Measurements from ENCODE around the gene PHF21B.
"Not testable (repeated sequence)": the region's sequence is repeated elsewhere in the genome, so short reads cannot be mapped to it uniquely, and the experiment has no call there.

PHF21B gene

GRCh38 chr22:44914026-44914721 lies 95.6 kb downstream of the PHF21B start:
- no peak for DNase-seq

DNA sequence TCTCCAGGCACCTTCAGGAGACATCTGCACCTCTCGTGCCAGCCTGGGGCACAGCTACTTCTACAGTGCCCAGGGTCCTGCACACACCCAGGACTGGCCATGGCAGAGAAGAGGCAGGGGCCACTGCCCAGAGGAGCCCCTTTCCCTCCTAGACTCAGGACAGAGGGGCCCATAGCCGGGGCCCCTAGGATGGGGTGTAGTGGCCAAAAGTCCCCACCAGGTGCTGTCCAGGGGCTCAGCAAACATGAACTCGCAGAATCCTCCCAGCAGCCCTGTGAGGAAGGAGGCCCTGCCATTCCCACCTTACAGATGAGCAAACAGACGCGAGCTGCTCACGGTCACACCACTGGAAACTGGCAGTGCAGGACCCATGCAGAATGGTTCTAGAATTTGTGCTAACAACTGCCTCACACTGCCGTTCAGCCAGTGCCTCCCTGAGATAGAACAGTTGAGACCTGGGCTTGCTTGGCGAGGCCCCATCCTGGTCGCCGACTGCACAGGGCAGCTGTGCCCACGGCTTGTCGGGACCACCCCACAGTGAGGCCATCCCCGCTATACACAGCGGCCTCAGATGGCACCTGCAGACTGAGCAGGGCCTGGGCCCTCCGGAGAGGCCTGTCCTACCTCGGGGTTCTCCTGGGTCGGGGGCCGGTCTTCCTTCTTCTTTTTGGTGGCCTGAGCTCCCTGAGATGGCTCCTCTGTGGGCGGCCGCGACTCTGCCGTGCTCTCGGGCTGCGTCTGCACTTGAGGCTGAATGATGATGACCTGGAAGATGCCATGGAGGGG lies 96.4 kb downstream of the PHF21B start:
- no peak for DNase-seq

- no peak for DNase-seq
These were observed 100.6 kb downstream of the PHF21B start for GRCh38 chr22:44909241-44909640.

DNA sequence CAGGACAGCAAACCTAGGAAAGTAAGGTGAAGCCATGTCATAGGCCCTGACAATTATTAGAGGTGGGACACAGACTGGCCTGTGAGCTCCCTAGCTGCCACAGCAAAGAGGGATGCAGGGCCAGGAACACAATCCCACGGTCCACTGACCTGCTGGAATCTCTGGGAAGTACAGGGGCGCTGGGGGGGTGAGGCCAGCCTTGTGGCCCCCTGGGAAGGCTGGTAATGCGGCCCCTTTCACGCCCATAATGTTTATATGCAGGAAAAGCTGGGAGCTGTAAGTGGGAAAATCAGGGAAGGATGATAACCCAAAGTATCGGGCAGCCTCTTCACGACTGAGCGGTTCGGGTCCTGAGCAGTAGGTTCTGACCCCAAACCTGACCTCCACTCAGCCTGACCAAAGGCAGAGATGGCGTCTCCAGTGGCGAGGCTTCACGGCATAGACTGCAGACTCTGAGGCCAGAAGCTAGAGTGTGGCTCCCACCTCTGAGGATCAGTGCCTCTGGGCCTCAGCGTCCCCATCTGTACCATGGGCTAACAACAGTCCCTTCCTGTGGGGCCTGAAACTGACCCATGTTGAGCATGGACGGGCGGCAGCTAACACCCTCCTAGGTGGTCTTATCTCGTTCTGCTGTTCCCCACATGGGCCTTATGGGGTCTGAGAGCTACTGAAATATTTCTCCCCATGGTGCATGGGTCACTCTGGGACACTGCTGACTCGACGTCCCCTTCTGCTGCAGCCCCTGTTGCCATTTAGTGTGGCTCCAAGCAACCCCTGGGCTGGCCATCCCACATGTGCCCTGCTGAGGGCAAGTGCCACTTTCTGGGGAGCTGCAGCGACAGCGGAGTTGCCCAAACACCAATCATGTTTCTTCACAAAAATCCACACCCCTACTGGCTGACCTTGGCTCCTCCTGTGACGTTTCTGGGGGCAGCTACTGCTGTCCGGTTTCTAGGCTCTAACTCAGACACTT lies 101.8 kb downstream of the PHF21B start:
- DNase-seq, result no peak

GRCh38 chr22:44906999-44907644 lies 102.7 kb downstream of the PHF21B start:
- DNase-seq, result no peak

DNA sequence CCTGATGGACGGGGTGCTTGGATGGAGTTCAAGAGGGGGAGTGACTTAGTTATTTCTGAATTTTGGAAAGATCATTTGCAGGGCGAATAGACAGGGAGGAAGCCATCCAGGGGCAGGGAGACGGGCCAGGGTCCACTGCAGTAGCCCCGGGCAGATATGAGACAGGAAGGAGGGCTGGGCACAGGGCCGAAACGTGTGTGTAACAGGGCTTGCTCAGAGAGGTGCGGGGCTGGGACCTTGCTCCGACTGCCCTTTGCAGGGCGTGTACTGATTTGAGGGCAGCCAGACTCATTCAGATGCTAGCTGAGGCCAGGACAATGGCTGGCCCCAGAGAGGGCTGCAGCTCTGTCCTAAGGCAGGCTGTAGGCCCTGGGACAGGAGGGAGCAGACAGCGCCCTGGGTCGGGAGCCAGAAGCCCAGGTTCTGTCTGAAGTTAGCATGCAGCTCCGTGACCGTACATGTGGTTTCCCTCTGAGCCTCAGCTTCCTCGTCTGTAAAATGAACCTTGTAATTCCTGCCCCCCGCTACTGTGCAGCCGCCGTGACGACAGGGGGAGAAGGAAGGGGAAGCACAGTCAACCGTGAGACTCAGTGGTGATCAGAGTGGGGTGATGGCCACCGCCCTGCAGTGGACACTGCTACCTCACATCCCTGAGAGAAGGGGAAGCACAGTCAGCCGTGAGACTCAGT lies 103.4 kb downstream of the PHF21B start:
- no peak for DNase-seq

DNA sequence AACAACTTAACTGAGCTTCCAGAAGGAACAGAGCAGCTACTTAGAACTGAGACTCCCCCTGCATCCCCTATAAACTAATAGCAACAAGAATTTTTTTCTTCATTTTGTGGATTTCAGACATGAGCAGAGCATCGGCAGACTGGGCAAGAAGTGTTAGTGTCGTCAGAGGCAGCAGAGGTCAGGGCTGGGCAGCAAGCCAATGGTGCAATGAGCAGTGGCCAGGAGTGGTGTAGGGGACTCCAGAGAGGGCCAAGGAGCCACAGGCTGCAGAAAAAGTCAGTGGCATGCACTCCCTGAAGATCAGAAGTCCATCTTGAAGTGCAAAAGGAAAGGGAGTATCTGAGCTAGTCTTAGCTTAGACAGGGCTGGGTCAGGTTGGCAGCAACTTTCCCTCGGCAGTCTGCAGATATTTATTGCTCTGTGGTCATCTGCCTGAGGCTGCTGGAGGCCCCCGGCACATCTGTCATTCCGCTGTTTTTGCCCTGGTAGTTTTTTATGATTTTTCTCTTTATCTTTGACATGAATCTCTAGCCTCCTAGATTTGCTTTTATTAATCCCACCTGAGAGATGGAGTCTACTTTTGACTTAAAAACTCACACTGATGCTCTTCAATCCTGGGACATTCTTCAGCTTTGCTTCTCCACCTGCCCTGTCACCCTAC lies 105.2 kb downstream of the PHF21B start:
- DNase-seq, result not testable (repeated sequence)

DNA sequence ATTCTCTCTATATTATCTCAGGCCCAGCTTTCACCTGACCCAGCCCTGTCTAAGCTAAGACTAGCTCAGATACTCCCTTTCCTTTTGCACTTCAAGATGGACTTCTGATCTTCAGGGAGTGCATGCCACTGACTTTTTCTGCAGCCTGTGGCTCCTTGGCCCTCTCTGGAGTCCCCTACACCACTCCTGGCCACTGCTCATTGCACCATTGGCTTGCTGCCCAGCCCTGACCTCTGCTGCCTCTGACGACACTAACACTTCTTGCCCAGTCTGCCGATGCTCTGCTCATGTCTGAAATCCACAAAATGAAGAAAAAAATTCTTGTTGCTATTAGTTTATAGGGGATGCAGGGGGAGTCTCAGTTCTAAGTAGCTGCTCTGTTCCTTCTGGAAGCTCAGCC lies 106.6 kb downstream of the PHF21B start:
- not testable (repeated sequence) for DNase-seq

DNA sequence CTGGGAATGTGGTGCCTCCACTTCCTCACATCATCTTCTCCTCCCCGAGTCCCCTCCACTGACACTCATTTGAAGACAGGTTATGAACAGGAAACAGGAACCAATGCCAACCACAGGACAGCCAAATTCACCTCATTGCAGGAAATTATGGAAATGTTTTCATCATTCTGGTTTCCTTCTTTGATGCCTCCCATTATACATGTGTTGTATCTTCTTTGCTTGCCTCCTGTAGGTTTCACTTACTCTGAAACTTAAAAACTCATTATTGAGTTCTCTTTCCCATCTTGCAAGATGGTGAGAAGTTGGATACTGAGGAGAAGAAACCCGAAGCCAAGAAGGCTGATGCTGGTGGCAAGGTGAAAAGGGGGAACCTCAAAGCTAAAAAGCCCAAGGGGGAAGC lies 108.5 kb downstream of the PHF21B start:
- DNase-seq, result no peak

- no peak for DNase-seq
These were observed 111.6 kb downstream of the PHF21B start for GRCh38 chr22:44898236-44898635.

DNA sequence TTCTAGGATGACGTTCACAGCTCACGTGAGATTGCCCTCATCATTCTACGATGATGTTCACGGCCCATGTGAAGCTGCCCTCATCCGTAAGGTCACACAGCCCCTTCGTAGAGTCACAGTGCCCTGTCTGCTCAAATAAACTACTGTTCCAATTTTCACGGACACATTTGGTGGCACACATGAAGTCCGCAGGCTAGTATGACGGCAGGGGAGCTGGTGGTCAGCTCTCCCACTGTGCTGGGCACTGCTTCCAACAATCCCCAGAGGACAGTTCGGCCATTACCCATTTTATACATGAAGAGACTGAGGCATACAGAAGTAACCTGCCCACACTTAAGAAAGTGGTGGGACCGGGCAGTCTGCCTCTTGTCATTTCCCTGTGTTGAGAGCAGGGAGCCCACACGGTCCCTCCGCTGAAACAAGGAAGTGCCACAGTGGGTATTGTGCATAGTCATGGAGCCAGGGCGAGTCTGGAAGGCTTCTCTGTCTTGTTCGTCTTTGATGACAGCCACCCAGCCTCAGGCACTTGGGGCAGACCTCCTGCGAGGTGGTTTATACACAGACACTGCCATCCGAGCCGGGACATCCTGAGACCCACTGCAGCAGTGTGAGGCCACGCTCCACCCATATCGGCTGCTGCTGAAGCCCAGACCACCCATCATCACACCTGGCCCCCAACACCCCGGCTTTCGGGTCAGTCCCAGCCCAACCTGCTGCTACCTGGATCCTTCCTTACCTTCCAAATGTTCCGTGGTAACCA lies 114.3 kb downstream of the PHF21B start:
- no peak for DNase-seq

DNA sequence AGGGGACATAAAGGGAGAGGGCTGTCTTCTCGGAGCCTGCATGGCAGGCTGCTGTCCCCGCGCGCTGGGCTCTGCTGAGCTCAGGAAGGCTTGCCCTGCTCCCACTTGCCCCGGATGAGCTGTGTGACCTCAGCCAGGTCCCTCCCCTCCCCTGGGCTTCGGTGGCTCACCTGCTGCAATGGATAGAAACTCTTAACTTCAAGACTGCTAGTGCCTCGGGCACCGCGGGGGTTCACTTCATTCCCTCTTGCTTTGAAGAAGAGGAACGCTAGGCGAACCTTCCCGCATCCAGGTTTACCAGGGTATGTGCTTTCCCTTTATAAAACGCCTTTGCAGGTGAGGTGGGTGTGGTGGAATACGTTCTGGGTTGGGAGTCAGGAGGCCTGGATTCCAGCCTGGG lies 115.0 kb downstream of the PHF21B start:
- DNase-seq, result no peak

DNA sequence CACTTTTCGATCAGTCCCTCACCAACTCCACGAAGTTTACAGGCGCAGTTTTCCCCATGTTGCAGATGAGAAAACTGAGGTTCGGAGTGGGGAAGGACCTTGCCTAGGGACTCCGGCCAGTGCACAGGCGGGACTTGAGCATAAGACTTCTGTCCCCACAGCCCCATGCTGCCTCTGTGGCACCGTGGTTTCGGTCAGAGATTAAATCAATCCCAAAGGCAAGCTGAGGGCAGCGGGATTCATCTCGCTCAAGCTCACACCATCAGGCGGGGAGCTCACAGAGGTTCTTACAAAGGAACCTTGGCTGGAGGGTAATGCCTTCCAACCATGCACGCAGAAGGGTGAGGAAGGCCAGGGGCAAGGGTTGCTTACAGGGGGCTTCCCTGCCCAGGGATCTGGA lies 115.5 kb downstream of the PHF21B start:
- no peak for DNase-seq

DNA sequence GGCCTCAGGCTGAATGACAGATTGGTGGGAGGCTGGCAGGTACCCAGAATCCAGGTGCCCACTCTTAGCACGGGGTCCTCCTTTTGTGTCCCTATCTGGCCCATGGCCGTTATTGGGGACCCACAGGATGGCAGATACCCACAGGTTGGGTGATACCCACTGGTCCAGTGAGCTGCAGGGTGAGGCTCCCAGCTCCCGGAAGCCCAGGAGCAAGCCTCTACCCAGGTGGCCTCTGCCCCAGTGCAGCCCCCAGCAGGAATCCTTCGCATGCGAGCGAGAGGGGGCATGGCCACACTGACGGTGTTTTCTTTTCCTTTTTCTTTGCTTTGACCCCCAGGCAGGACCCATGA lies 116.1 kb downstream of the PHF21B start:
- DNase-seq, result no peak

- DNase-seq, result no peak
These were observed 116.7 kb downstream of the PHF21B start for GRCh38 chr22:44892803-44893730.

GRCh38 chr22:44892243-44892642 lies 117.6 kb downstream of the PHF21B start:
- no peak for DNase-seq

- no peak for DNase-seq
These were observed 118.0 kb downstream of the PHF21B start for GRCh38 chr22:44891791-44892190.

DNA sequence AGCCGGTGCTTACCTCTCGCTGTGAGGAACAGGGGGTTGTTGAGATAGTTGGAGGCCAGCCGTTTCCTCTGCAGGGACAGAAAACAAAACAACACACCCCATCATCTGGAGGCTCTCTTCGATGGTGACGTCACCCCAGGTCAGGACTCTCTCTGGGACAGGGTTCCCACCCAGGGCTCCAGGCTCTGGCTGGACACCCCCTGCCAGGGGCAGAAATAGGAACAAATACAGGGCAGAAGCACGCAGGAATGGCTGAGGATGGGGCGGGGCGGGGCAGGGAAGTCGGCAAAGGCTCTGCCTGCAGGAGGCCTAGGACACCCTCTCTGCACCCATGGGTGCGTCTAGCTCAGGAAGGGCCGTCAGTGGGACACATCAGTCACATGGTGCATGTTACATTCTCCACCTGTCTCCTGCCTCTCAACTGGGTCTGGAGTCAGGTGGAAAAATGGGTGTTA lies 118.5 kb downstream of the PHF21B start:
- DNase-seq, result no peak

DNA sequence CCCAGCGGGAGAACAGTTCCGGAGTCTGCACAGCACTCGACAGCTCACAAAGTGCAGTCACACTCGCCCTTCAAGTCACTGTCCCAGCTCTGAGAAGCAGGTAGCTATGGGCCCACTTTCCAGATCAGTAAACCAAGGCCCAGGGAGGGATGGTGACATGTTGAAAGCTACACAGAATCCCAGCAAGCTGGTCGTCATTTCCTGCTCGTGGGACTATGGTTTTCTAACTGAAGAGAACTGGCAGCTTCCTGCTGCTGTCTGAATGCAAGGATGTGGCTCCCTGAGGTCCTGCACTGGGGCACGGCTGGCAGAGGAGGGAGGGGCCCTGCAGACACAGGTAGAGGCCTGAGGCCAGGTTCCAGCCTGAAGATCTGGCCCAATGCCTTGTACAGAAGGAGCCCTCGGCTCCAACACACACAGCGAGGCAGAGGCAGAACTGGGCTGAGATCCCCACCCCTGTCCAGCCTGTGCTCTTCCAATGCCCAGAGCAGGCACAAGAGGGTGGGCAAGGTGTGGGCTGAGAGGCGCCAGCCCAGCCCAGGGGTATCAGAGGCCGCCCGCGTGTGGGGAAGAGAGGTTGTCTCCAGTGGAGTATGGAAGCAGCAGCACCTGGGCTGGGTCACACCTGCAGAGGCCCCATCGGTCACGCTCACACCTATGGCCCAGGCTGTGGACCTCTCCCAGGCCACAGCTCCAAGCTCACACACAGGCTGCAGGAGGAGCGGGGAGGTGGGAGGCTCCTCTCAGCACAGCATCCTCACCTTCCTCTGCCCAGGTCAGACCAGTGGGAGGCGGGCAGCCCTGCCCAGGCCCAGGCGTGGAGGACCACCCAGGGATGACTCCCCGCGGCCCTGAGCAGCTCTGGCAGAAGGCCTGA lies 119.2 kb downstream of the PHF21B start:
- no peak for DNase-seq
